Panc1 (cell line): ENCODE results near the gene ICAM2. TPM values are rescaled to one million over a fixed set of nuclear protein-coding genes. Genes with fewer than 3 reads are reported as not detected.

Experiments
- ATAC-seq: fragments of 200-7000 bp; cut with Tn5 transposase; 2 replicates; pipeline ENCODE4 v1.9.1; 2020; ENCODE audit warnings: mild to moderate bottlenecking, moderate library complexity
- BruUV-seq: library from RNA; stranded (reverse); fragments of 400-500 nt; replicated peaks from 2 replicates; lab custom pipeline; 2021; lab: Mats Ljungman, UMichigan
- CTCF ChIA-PET: fragments of 300-600 bp; sonication (Branson Sonifier 250); formaldehyde crosslinking; loops from one replicate; lab custom pipeline; 2022; ENCODE audit warnings: antibody characterized with exemption; lab: Charles Lee
- POLR2A ChIA-PET: fragments of 300-600 bp; sonication (Branson Sonifier 250); formaldehyde crosslinking; loops from one replicate; lab custom pipeline; 2022; ENCODE audit warnings: antibody characterized with exemption; lab: Charles Lee
- DNase-seq: peaks from one replicate; pipeline ENCODE4 v3.0.0-alpha.2; 2010; ENCODE audit warnings: low read depth, low spot score
- H3K27ac ChIP-seq: 2 replicates; pipeline ENCODE4 v1.5.1; 2011; ENCODE audit warnings: mild to moderate bottlenecking, low read length, inconsistent platforms
- H3K27me3 ChIP-seq: fragments of 200-500 bp; sonication (Bioruptor generic); 2 replicates; pipeline ENCODE4 v1.6.0; 2014; ENCODE audit warnings: low read length, inconsistent platforms; ENCODE audit not compliant: control insufficient read depth, insufficient read depth
- H3K36me3 ChIP-seq: fragments of 200-500 bp; sonication (Bioruptor generic); 2 replicates; pipeline ENCODE4 v1.5.1; 2014; ENCODE audit warnings: inconsistent platforms, mild to moderate bottlenecking, low read length, moderate library complexity; ENCODE audit not compliant: control insufficient read depth, insufficient read depth
- H3K4me1 ChIP-seq: 2 replicates; pipeline ENCODE4 v1.5.1; 2011; ENCODE audit warnings: inconsistent platforms, mild to moderate bottlenecking, low read length, moderate library complexity; ENCODE audit not compliant: control insufficient read depth, insufficient read depth
- H3K4me3 ChIP-seq, 2 experiments: 2 replicates each; pipeline ENCODE4 v1.5.1; 2011 to 2012; ENCODE audit warnings: low read depth in 2 of 2, low read length in 2 of 2, mild to moderate bottlenecking in 2 of 2, inconsistent platforms in 1 of 2, moderate library complexity in 1 of 2
- H3K9me3 ChIP-seq: fragments of 200-500 bp; sonication (Bioruptor generic); 2 replicates; pipeline ENCODE4 v1.5.1; 2014; ENCODE audit warnings: low read depth, mild to moderate bottlenecking, inconsistent platforms, low read length, moderate library complexity; ENCODE audit not compliant: control insufficient read depth, insufficient read depth
- POLR2AphosphoS5 ChIP-seq: IDR thresholded peaks from 2 replicates; pipeline ENCODE4 v1.6.1; 2012; ENCODE audit warnings: mild to moderate bottlenecking, low read depth, low read length, moderate library complexity
- SIN3A ChIP-seq: IDR thresholded peaks from 2 replicates; pipeline ENCODE4 v1.6.1; 2012; ENCODE audit warnings: low read depth, mild to moderate bottlenecking, low read length, moderate library complexity, borderline replicate concordance; ENCODE audit not compliant: insufficient read depth
- TCF7L2 ChIP-seq: IDR thresholded peaks from 2 replicates; pipeline ENCODE4 v1.6.1; 2011; ENCODE audit warnings: mild to moderate bottlenecking, low read depth, low read length, inconsistent platforms
- in situ Hi-C: cut with HindIII; loops from 2 replicates; pipeline ENCODE4 v1.10.0; 2016; ENCODE audit warnings: low sequenced_read_pairs, low pct_unique_long_range_greater_than_20kb
- intact Hi-C: fragments of 100-400 bp; cut with micrococcal nuclease; formaldehyde crosslinking; loops from one replicate; pipeline ENCODE4 v1.10.0; 2022; ENCODE audit not compliant: unreplicated experiment
- total RNA-seq: library from RNA; stranded (reverse); gene quantifications from one replicate; pipeline ENCODE4 v1.2.1, GENCODE V29; 2021; ENCODE audit not compliant: unreplicated experiment
- TF ChIP-seq, protein P1 (sequence below), 2 experiments: IDR thresholded peaks; 2 replicates each; pipeline ENCODE4 v1.6.1; 2011 to 2012; ENCODE audit warnings: low read depth in 2 of 2, control low read depth in 1 of 2, low read length in 1 of 2, mild to moderate bottlenecking in 1 of 2, moderate library complexity in 1 of 2; ENCODE audit not compliant: insufficient read depth in 1 of 2
- TF ChIP-seq, protein P2 (sequence below): fragments of 450-650 bp; IDR thresholded peaks from 2 replicates; pipeline ENCODE4 v1.5.1; 2017; ENCODE audit warnings: mild to moderate bottlenecking

Gene ICAM2
- total RNA-seq, 1 experiment from 2014 or later: 0.33 TPM

DNA sequence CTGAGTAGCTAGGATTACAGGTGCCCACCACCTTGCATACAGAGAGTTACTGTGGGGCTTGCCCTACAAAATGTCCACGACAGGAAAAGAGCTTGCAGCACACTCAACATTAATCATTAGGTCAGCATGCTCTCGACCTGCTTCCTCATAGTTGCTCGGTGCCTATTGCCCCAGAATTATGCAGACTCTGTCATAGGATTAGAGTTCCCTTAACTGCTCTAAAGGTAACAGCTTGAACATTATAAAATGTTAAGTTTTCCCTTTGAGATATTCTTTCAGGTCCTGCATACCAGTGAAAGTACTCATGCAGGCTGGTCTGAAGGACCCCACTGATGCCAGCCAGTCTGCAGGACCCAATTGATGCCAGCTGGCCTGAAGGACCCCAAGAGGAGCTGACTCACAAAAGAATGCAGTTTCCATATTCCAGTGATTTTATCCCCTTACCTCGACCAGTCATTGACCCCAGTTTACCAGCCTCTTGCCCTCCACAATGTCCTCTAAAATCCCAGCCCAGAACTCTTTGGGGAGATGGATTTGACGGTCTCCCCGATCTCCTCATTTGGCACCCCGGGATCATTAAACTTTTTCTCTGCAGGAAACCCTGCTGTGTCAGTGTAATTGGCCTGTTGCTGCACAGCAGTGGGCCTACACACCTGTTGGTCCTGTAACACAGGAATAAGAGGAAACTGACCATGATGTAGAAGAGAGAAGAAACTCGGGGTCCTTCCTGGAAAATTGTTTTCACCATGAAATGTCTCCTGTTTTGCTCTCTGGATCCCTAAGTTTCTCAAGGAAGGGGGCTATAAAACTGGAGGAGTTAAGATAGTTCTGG, 10.6 kb downstream of the ICAM2 start:
- CTCF ChIA-PET: no interaction called here
- no peak overlapping the region for H3K27ac ChIP-seq
- intact Hi-C loops (no loop called here), in situ Hi-C loops (no loop called here)
- no peak for DNase-seq
- TF ChIP-seq POLR2AphosphoS5: no peak
- no peaks in the 10 kb centered on the region for H3K9me3 ChIP-seq
- no peaks in the 10 kb centered on the region for H3K4me1 ChIP-seq
- POLR2A ChIA-PET: no interaction called here
- no TSS peak for BruUV-seq
- H3K4me3 ChIP-seq: no peak overlapping the region
- H3K27me3 ChIP-seq: no peaks in the 10 kb centered on the region
- ATAC-seq: no peak
- H3K36me3 ChIP-seq: no peaks in the 10 kb centered on the region

DNA sequence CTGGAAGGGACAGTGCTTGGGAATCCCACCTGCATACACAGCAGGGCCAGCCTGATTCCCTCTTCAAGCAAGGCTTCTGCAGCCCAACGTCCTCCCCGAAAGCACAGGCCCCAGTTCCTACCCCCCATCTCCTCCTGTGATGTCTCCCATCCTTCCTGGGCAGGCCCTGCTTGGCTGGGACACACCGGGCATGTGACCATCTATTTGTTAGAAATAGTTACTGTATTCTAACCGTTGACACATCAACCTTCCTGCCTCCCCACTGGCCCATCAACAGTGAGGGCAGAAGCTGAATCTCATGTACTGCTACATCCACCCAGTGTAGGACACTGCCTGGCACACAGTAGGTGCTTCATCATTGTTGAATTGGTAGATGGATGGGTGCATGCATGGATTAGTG, 11.6 kb downstream of the ICAM2 start:
- ATAC-seq: no peak
- H3K4me3 ChIP-seq: no peak overlapping the region
- CTCF ChIA-PET: no interaction called here

More for the DNA sequence above, 11.6 kb downstream of the ICAM2 start:
- H3K4me1 ChIP-seq: no peaks in the 10 kb centered on the region
- H3K27me3 ChIP-seq: no peaks in the 10 kb centered on the region
- no peak overlapping the region for H3K27ac ChIP-seq
- no peak for DNase-seq
- POLR2A ChIA-PET: no interaction called here
- H3K36me3 ChIP-seq: no peaks in the 10 kb centered on the region
- intact Hi-C loops (no loop called here), in situ Hi-C loops (no loop called here)
- BruUV-seq: no TSS peak
- no peak for TF ChIP-seq TCF7L2
- no peak for TF ChIP-seq SIN3A
- TF ChIP-seq, protein P1, sequence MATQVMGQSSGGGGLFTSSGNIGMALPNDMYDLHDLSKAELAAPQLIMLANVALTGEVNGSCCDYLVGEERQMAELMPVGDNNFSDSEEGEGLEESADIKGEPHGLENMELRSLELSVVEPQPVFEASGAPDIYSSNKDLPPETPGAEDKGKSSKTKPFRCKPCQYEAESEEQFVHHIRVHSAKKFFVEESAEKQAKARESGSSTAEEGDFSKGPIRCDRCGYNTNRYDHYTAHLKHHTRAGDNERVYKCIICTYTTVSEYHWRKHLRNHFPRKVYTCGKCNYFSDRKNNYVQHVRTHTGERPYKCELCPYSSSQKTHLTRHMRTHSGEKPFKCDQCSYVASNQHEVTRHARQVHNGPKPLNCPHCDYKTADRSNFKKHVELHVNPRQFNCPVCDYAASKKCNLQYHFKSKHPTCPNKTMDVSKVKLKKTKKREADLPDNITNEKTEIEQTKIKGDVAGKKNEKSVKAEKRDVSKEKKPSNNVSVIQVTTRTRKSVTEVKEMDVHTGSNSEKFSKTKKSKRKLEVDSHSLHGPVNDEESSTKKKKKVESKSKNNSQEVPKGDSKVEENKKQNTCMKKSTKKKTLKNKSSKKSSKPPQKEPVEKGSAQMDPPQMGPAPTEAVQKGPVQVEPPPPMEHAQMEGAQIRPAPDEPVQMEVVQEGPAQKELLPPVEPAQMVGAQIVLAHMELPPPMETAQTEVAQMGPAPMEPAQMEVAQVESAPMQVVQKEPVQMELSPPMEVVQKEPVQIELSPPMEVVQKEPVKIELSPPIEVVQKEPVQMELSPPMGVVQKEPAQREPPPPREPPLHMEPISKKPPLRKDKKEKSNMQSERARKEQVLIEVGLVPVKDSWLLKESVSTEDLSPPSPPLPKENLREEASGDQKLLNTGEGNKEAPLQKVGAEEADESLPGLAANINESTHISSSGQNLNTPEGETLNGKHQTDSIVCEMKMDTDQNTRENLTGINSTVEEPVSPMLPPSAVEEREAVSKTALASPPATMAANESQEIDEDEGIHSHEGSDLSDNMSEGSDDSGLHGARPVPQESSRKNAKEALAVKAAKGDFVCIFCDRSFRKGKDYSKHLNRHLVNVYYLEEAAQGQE (IDR thresholded peaks at IDR 0.05; ENCODE audit: insufficient read depth in 1 of 2, low read depth in 2 of 2, low read length in 1 of 2): no peak
- TF ChIP-seq, protein P2, sequence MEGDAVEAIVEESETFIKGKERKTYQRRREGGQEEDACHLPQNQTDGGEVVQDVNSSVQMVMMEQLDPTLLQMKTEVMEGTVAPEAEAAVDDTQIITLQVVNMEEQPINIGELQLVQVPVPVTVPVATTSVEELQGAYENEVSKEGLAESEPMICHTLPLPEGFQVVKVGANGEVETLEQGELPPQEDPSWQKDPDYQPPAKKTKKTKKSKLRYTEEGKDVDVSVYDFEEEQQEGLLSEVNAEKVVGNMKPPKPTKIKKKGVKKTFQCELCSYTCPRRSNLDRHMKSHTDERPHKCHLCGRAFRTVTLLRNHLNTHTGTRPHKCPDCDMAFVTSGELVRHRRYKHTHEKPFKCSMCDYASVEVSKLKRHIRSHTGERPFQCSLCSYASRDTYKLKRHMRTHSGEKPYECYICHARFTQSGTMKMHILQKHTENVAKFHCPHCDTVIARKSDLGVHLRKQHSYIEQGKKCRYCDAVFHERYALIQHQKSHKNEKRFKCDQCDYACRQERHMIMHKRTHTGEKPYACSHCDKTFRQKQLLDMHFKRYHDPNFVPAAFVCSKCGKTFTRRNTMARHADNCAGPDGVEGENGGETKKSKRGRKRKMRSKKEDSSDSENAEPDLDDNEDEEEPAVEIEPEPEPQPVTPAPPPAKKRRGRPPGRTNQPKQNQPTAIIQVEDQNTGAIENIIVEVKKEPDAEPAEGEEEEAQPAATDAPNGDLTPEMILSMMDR: no peak
- TF ChIP-seq POLR2AphosphoS5: no peak
- no peaks in the 10 kb centered on the region for H3K9me3 ChIP-seq
